Inferior parietal cortex (tissue), 1 donor: ENCODE results near the gene DRAM2.
"Not testable (repeated sequence)": the region's sequence is repeated elsewhere in the genome, so short reads cannot be mapped to it uniquely, and the experiment has no call there.

Experiments used
- DNase-seq: peaks from one replicate; pipeline ENCODE4 v3.0.0-alpha.2; 2016; ENCODE audit errors: extremely low spot score

The DRAM2 gene

GRCh38 chr1:111142356-111142975 lies 2.6 kb upstream of the DRAM2 start:
- no peak for DNase-seq

- DNase-seq: no peak
Observed at GRCh38 chr1:111141245-111142220, 1.6 kb upstream of the DRAM2 start.

- no peak for DNase-seq
Observed at GRCh38 chr1:111140680-111140967, 731 bp upstream of the DRAM2 start.

GRCh38 chr1:111139324-111139955 lies 453 bp downstream of the DRAM2 start:
- peak; percentile 50 for DNase-seq

GRCh38 chr1:111133866-111134265 lies 6.0 kb downstream of the DRAM2 start:
- no peak for DNase-seq

- DNase-seq: no peak
Observed at GRCh38 chr1:111131693-111132092, 8.2 kb downstream of the DRAM2 start.

GRCh38 chr1:111129376-111129775 lies 10.5 kb downstream of the DRAM2 start:
- DNase-seq: no peak

- DNase-seq: peak; percentile 9
Observed at GRCh38 chr1:111127923-111128643, 11.8 kb downstream of the DRAM2 start.

- DNase-seq: no peak
Observed at GRCh38 chr1:111126354-111126753, 13.5 kb downstream of the DRAM2 start.

GRCh38 chr1:111116496-111116895 lies 23.4 kb downstream of the DRAM2 start:
- no peak for DNase-seq

GRCh38 chr1:111110197-111110899 lies 29.5 kb downstream of the DRAM2 start:
- DNase-seq: no peak

- DNase-seq: no peak
Observed at GRCh38 chr1:111104981-111105380, 34.9 kb downstream of the DRAM2 start.

- no peak for DNase-seq
Observed at GRCh38 chr1:111101854-111102642, 37.8 kb downstream of the DRAM2 start.

GRCh38 chr1:111099289-111099688 lies 40.6 kb downstream of the DRAM2 start:
- DNase-seq: no peak

GRCh38 chr1:111097356-111098099 lies 42.4 kb downstream of the DRAM2 start:
- DNase-seq: no peak

GRCh38 chr1:111095421-111095820 lies 44.5 kb downstream of the DRAM2 start:
- not testable (repeated sequence) for DNase-seq

GRCh38 chr1:111089638-111090037 lies 50.3 kb downstream of the DRAM2 start:
- no peak for DNase-seq

- no peak for DNase-seq
Observed at GRCh38 chr1:111085676-111086075, 54.2 kb downstream of the DRAM2 start.

- DNase-seq: no peak
Observed at GRCh38 chr1:111084999-111085398, 54.9 kb downstream of the DRAM2 start.
